ENCODE results near the gene ADSS1. TPM values are rescaled to one million over a fixed set of nuclear protein-coding genes. Genes with fewer than 3 reads are reported as not detected.

Gene ADSS1
- total and polyA plus RNA-seq, 4 donors = 1.8 to 18.8 (median 12.2) TPM

DNA sequence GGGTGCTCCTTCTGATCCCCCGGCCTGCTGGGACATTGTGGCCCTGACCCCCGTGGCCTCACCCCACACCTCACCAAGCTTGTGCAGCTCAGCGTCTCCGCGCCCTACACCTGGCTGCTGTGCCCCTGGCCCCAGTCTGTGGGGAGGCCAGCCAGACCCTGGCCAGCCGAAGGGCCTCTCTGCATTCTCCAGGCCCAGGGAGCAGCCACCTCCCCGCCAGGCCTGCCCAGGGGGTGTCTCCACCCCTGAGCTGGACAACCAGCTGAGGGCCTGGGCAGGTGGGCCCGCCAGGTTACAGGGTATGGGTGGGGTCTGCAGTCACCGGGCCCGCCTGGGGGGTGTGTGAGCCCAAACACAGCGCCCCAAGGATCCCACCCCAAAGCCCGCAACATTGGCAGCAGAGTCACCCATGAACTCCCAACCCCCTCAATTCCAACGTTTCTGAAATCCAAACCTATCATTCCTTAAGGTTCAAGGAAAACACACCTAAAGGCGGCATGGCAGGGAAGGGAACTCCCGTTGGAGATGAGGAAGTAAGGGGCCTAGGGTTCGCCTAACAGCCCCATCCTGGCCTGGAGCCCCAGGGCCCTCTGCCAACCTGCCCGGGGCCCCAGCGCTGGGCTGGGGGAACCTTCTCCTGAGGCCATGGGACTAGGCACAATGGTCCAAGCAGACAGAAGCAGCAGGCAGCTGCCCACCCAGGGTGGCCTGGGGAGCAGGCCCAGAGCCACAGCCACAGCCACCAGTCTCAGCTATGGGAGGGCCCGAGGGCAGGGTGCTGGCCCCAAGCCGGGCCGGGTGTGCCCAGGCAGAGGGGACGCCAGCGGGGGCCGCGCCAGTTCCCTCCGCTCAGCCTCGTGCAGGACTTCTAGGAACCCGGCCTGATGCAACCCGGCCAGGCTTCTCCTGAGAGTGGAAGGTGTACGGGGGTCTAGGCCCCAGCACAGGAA is 63.0 kb downstream of the ADSS1 start (continued):
- TF ChIP-seq FOXA1 (IDR thresholded peaks at IDR 0.05) (no peak), RAD21 (IDR thresholded peaks at IDR 0.05) (no peak)

DNA sequence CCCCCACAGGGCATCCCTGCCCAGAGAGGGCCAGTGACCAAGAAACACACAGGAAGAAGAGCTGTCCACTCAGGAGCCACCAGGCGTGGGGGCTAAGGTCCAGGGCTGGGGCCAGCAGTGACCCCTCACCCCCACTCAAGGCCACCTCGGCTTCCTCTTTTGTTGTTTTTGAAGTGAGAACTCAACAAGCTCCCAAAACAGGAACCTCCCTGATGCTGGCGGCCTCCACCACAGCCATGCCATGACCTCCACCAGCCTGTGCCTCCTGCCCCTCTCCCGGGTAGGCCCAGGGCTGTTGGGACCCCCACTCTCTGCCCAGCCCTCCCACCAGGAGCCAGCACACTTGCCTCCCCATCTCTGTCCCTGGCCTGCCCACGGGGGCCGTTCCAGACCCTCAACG is 63.7 kb downstream of the ADSS1 start:
- H3K4me3 ChIP-seq (ENCODE audit: low read depth in 1 of 3, low read length in 3 of 3) = no peak overlapping the region
- no peaks in the 10 kb centered on the region for H3K27me3 ChIP-seq (ENCODE audit: control insufficient read depth in 4 of 4, insufficient read depth in 4 of 4, low read length in 3 of 4)
- no peaks in the 10 kb centered on the region for H3K9me3 ChIP-seq (ENCODE audit: control insufficient read depth in 4 of 4, low read length in 3 of 4)
- DNase-seq (ENCODE audit: low spot score) = no peak
- WGBS = 85% methylated on average over 7 of the region's 7 CpGs
- H3K27ac ChIP-seq (ENCODE audit: low read depth in 1 of 2, low read length in 2 of 2) = no peak overlapping the region
- H3K4me1 ChIP-seq (ENCODE audit: control insufficient read depth in 4 of 4, insufficient read depth in 4 of 4, low read length in 3 of 4) = peaks cover 43 to 74% (median 62%) of the 10 kb centered on the region in 4 donors
- H3K36me3 ChIP-seq (ENCODE audit: control insufficient read depth in 4 of 4, insufficient read depth in 3 of 4, low read depth in 1 of 4, low read length in 3 of 4) = peaks cover 0 to 3% (median 0%) of the 10 kb centered on the region in 4 donors
- H3K9ac ChIP-seq (ENCODE audit: low read depth in 1 of 2, low read length in 2 of 2) = peak overlapping the region in 1 of 2 donors; percentile 17
- TF ChIP-seq HNF4G (IDR thresholded peaks at IDR 0.05) = no peak
- no peak for TF ChIP-seq SP1 (IDR thresholded peaks at IDR 0.05)
- no peak for TF ChIP-seq JUND (IDR thresholded peaks at IDR 0.05)
- TF ChIP-seq NR2F2 (IDR thresholded peaks at IDR 0.05) = no peak
- TF ChIP-seq, protein P1, sequence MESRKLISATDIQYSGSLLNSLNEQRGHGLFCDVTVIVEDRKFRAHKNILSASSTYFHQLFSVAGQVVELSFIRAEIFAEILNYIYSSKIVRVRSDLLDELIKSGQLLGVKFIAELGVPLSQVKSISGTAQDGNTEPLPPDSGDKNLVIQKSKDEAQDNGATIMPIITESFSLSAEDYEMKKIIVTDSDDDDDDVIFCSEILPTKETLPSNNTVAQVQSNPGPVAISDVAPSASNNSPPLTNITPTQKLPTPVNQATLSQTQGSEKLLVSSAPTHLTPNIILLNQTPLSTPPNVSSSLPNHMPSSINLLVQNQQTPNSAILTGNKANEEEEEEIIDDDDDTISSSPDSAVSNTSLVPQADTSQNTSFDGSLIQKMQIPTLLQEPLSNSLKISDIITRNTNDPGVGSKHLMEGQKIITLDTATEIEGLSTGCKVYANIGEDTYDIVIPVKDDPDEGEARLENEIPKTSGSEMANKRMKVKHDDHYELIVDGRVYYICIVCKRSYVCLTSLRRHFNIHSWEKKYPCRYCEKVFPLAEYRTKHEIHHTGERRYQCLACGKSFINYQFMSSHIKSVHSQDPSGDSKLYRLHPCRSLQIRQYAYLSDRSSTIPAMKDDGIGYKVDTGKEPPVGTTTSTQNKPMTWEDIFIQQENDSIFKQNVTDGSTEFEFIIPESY (IDR thresholded peaks at IDR 0.05) = no peak
- no peak for TF ChIP-seq YY1 (IDR thresholded peaks at IDR 0.05)
- TF ChIP-seq, protein P2, sequence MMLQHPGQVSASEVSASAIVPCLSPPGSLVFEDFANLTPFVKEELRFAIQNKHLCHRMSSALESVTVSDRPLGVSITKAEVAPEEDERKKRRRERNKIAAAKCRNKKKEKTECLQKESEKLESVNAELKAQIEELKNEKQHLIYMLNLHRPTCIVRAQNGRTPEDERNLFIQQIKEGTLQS (IDR thresholded peaks at IDR 0.05) = no peak
- TF ChIP-seq, protein P3, sequence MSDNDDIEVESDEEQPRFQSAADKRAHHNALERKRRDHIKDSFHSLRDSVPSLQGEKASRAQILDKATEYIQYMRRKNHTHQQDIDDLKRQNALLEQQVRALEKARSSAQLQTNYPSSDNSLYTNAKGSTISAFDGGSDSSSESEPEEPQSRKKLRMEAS (IDR thresholded peaks at IDR 0.05) = no peak
- TF ChIP-seq, protein P4, sequence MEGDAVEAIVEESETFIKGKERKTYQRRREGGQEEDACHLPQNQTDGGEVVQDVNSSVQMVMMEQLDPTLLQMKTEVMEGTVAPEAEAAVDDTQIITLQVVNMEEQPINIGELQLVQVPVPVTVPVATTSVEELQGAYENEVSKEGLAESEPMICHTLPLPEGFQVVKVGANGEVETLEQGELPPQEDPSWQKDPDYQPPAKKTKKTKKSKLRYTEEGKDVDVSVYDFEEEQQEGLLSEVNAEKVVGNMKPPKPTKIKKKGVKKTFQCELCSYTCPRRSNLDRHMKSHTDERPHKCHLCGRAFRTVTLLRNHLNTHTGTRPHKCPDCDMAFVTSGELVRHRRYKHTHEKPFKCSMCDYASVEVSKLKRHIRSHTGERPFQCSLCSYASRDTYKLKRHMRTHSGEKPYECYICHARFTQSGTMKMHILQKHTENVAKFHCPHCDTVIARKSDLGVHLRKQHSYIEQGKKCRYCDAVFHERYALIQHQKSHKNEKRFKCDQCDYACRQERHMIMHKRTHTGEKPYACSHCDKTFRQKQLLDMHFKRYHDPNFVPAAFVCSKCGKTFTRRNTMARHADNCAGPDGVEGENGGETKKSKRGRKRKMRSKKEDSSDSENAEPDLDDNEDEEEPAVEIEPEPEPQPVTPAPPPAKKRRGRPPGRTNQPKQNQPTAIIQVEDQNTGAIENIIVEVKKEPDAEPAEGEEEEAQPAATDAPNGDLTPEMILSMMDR (IDR thresholded peaks at IDR 0.05; ENCODE audit: low read depth, low read length, missing input control) = no peak
- no peak for TF ChIP-seq EGR1 (IDR thresholded peaks at IDR 0.05; ENCODE audit: low read depth in 2 of 2)
- TF ChIP-seq RXRA (IDR thresholded peaks at IDR 0.05) = no peak

DNA sequence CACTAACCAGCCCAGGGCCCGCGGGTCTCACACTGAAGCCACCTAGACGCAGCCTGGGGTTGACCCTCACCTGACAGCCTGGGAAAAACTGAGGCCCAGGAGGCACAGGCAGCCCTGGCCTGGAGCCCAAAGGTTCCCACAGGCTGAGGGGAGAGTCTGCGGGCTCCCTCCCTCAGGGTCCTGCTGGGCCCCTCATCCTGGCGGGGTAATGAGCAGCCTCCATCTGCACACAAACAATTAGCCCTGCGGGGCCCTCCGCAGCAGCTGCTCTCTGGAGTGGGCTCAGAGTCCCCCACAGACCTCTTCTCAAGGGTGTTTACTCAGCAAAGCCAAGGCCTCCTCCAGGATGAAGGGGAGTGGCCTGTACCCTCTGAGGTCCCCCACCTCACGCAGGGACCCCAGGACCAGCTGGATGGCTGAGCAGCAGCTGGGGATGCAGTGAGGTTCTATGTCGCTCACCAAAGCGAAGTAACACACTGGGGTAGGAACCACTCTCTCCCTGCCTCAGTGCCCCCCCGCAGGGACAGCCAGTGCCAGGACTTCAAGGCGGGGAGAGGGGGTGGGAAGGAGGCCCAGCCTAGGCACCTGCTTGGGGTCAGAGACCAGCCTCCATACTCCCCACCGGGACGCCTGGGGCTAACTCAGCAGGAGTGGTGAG is 64.3 kb downstream of the ADSS1 start:
- DNase-seq (ENCODE audit: low spot score) = no peak
- TF ChIP-seq YY1 (IDR thresholded peaks at IDR 0.05) = no peak
- no peak for TF ChIP-seq HNF4A (conservative IDR thresholded peaks at IDR 0.05)
- no peak for TF ChIP-seq EGR1 (IDR thresholded peaks at IDR 0.05; ENCODE audit: low read depth in 2 of 2)
- no peak for TF ChIP-seq TAF1 (conservative IDR thresholded peaks at IDR 0.05)
- no peak for TF ChIP-seq HNF4G (IDR thresholded peaks at IDR 0.05)
- TF ChIP-seq, protein P3 (IDR thresholded peaks at IDR 0.05) = no peak
- no peak for TF ChIP-seq RAD21 (IDR thresholded peaks at IDR 0.05)
- no peak for TF ChIP-seq FOXA2 (IDR thresholded peaks at IDR 0.05)
- Histone ChIP-seq H3K27ac (ENCODE audit: low read depth in 1 of 2, low read length in 2 of 2) (no peak overlapping the region), H3K9ac (ENCODE audit: low read depth in 1 of 2, low read length in 2 of 2) (peak overlapping the region in 1 of 2 donors; percentile 32), H3K27me3 (ENCODE audit: control insufficient read depth in 4 of 4, insufficient read depth in 4 of 4, low read length in 3 of 4) (no peaks in the 10 kb centered on the region), H3K4me3 (ENCODE audit: low read depth in 1 of 3, low read length in 3 of 3) (no peak overlapping the region), H3K9me3 (ENCODE audit: control insufficient read depth in 4 of 4, low read length in 3 of 4) (no peaks in the 10 kb centered on the region), H3K4me1 (ENCODE audit: control insufficient read depth in 4 of 4, insufficient read depth in 4 of 4, low read length in 3 of 4) (peaks cover 48 to 80% (median 68%) of the 10 kb centered on the region in 4 donors), H3K36me3 (ENCODE audit: control insufficient read depth in 4 of 4, insufficient read depth in 3 of 4, low read depth in 1 of 4, low read length in 3 of 4) (no peaks in the 10 kb centered on the region)
- WGBS = 90% methylated on average over 14 of the region's 14 CpGs
